CD14-positive monocyte (primary cell): ENCODE data around the gene C12orf54. TPM values are rescaled to one million over a fixed set of nuclear protein-coding genes. Genes with fewer than 3 reads are reported as not detected.
"Not testable (repeated sequence)": the region's sequence is repeated elsewhere in the genome, so short reads cannot be mapped to it uniquely, and the experiment has no call there.

ENCODE experiments used
- DNase-seq, 3 donors: peaks; one replicate each; pipeline ENCODE4 v3.0.0-alpha.2; 2011 to 2022
- H2AFZ ChIP-seq: 2 replicates; pipeline ENCODE4 v1.6.0; 2012; ENCODE audit warnings: mild to moderate bottlenecking, low read depth, low read length, inconsistent platforms; ENCODE audit not compliant: insufficient read depth, poor library complexity, severe bottlenecking
- H3K27ac ChIP-seq, 2 donors: 1 replicate in 1 of 2; 2 replicates in 1 of 2; pipeline ENCODE4 v1.5.1; 2012 to 2013; ENCODE audit warnings: low read length in 2 of 2, control low read depth in 1 of 2, inconsistent platforms in 1 of 2, low read depth in 1 of 2, mild to moderate bottlenecking in 1 of 2
- H3K27me3 ChIP-seq, 2 donors: one replicate each; pipeline versions ENCODE4 v1.6.0 to v1.6.1; 2011 to 2013; ENCODE audit warnings: low read length in 2 of 2; ENCODE audit not compliant: control insufficient read depth in 2 of 2, insufficient read depth in 2 of 2
- H3K36me3 ChIP-seq, 2 donors: replicated peaks in 1 of 2; 1 replicate in 1 of 2; 2 replicates in 1 of 2; pipeline versions ENCODE4 v1.5.1 to v1.6.1; 2012 to 2013; ENCODE audit warnings: low read length in 2 of 2, control low read depth in 1 of 2, inconsistent platforms in 1 of 2, mild to moderate bottlenecking in 1 of 2; ENCODE audit not compliant: insufficient read depth in 2 of 2, control insufficient read depth in 1 of 2
- H3K4me1 ChIP-seq, 2 donors: 1 replicate in 1 of 2; 2 replicates in 1 of 2; pipeline versions ENCODE4 v1.5.1 to v1.6.1; 2012 to 2013; ENCODE audit warnings: low read length in 2 of 2, control low read depth in 1 of 2, inconsistent platforms in 1 of 2, mild to moderate bottlenecking in 1 of 2, moderate library complexity in 1 of 2; ENCODE audit not compliant: insufficient read depth in 2 of 2, control insufficient read depth in 1 of 2
- H3K4me2 ChIP-seq: replicated peaks from 2 replicates; pipeline ENCODE3; 2012; ENCODE audit warnings: low read length, moderate library complexity, mild to moderate bottlenecking; ENCODE audit not compliant: poor library complexity, severe bottlenecking; ENCODE audit errors: extremely low read depth
- H3K4me3 ChIP-seq, 3 experiments: fragments of 200-600 bp in 1 of 3; sonication (generic) in 1 of 3; replicated peaks in 1 of 3; 1 replicate in 2 of 3; 2 replicates in 1 of 3; pipeline ENCODE4 v1.5.1; 2011 to 2013; ENCODE audit warnings: low read length in 3 of 3, mild to moderate bottlenecking in 3 of 3, control low read depth in 2 of 3, low read depth in 2 of 3, inconsistent platforms in 1 of 3, moderate library complexity in 1 of 3
- H3K79me2 ChIP-seq: 2 replicates; pipeline ENCODE4 v1.6.0; 2012; ENCODE audit warnings: mild to moderate bottlenecking, control low read depth, inconsistent platforms, low read length, moderate library complexity; ENCODE audit not compliant: insufficient read depth
- H3K9ac ChIP-seq: 2 replicates; pipeline ENCODE4 v1.6.0; 2017; ENCODE audit warnings: low read length, mild to moderate bottlenecking; ENCODE audit not compliant: insufficient read depth, poor library complexity, severe bottlenecking
- H3K9me3 ChIP-seq, 2 donors: replicated peaks in 1 of 2; 1 replicate in 1 of 2; 2 replicates in 1 of 2; pipeline versions ENCODE4 v1.5.1 to v1.6.1; 2012 to 2013; ENCODE audit warnings: low read length in 2 of 2, control low read depth in 1 of 2; ENCODE audit not compliant: control insufficient read depth in 1 of 2, insufficient read depth in 1 of 2
- H4K20me1 ChIP-seq: 2 replicates; pipeline ENCODE4 v1.6.0; 2012; ENCODE audit warnings: mild to moderate bottlenecking, low read length, control low read depth, moderate library complexity; ENCODE audit not compliant: insufficient read depth
- H3K27ac Mint-ChIP-seq, 7 donors: one replicate each; pipeline ENCODE4 v1.8.0; 2020; ENCODE audit warnings: mild to moderate bottlenecking in 7 of 7, mixed read lengths in 7 of 7, moderate library complexity in 6 of 7, inconsistent platforms in 2 of 7
- H3K27me3 Mint-ChIP-seq, 3 donors: one replicate each; pipeline ENCODE4 v1.8.0; 2021 to 2022; ENCODE audit warnings: low read depth in 3 of 3, mild to moderate bottlenecking in 3 of 3, mixed read lengths in 3 of 3, moderate library complexity in 3 of 3, inconsistent platforms in 1 of 3
- H3K36me3 Mint-ChIP-seq, 2 donors: one replicate each; pipeline ENCODE4 v1.8.0; 2020; ENCODE audit warnings: mixed read lengths in 2 of 2, inconsistent platforms in 1 of 2, mild to moderate bottlenecking in 1 of 2
- H3K4me1 Mint-ChIP-seq: one replicate; pipeline ENCODE4 v1.8.0; 2020; ENCODE audit warnings: mild to moderate bottlenecking, mixed read lengths
- H3K4me3 Mint-ChIP-seq, 2 donors: one replicate each; pipeline ENCODE4 v1.8.0; 2020; ENCODE audit warnings: mild to moderate bottlenecking in 2 of 2, mixed read lengths in 2 of 2, moderate library complexity in 1 of 2
- H3K9me3 Mint-ChIP-seq, 7 donors: one replicate each; pipeline ENCODE4 v1.8.0; 2020 to 2022; ENCODE audit warnings: mixed read lengths in 7 of 7, mild to moderate bottlenecking in 6 of 7, moderate library complexity in 6 of 7, inconsistent platforms in 2 of 7
- CTCF ChIP-seq: fragments of 200-600 bp; IDR thresholded peaks from one replicate; pipeline ENCODE4 v1.8.0; 2022; ENCODE audit warnings: antibody characterized with exemption, mild to moderate bottlenecking
- WGBS: methylation state at CpG from one replicate; pipeline ENCODE4 v1.1.5; 2013; ENCODE audit warnings: missing lambda C conversion rate; ENCODE audit not compliant: insufficient coverage; 5-methylcytosine and 5-hydroxymethylcytosine counted together
- intact Hi-C, 2 donors: fragments of 100-400 bp; cut with micrococcal nuclease; formaldehyde crosslinking; loops; one replicate each; pipeline versions ENCODE4 v1.15.0 to v1.15.1; 2023
- polyA plus RNA-seq, 3 donors: library from polyadenylated mRNA; depleted of rRNA in 1 of 3; unstranded in 2 of 3; stranded (reverse) in 1 of 3; fragments of 300-500 nt in 2 of 3; fragments of >200 nt in 1 of 3; fragmentation: Illumina TruSeq in 2 of 3; gene quantifications; 1 replicate in 2 of 3; 2 replicates in 1 of 3; pipeline ENCODE4 v1.2.3, GENCODE V29; 2012 to 2021

C12orf54 gene
- polyA plus RNA-seq, 3 donors = not detected

DNA sequence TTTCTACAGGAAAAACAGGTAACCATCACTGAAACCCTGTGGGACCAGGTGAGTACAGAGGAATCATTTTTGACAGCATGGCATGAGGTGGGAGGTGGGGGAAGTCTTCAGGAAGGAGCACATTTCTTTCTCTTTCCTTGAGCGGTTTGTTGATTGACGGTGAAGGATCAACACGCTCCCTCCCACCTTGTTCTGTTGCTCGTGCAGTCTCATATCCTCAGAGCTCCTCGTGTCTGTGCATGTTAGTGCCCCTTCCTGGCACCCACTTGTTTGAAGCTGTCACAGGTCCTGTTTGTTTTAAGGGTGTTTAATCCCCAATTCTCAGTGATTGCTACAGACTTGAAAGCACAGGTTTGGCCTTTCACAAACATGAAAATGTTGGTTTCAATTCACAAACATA, 4.4 kb downstream of the C12orf54 start:
- Histone ChIP-seq H3K27ac (no peak overlapping the region), H3K9me3 (no peaks in the 10 kb centered on the region), H3K79me2 (no peaks in the 10 kb centered on the region), H4K20me1 (no peaks in the 10 kb centered on the region), H3K36me3 (no peaks in the 10 kb centered on the region), H2AFZ (no peak overlapping the region), H3K4me3 (no peak overlapping the region), H3K4me2 (no peak overlapping the region), H3K9ac (no peak overlapping the region), H3K27me3 (no peaks in the 10 kb centered on the region), H3K4me1 (no peaks in the 10 kb centered on the region)
- H3K36me3 Mint-ChIP-seq = no peaks in the 10 kb centered on the region
- 77% methylated on average over 3 of the region's 5 CpGs for WGBS
- intact Hi-C loops = no loop called here
- H3K27ac Mint-ChIP-seq = no peak overlapping the region
- no peak for TF ChIP-seq CTCF
- H3K4me3 Mint-ChIP-seq = no peak overlapping the region
- H3K4me1 Mint-ChIP-seq = no peaks in the 10 kb centered on the region
- H3K9me3 Mint-ChIP-seq = peaks cover 0 to 5% (median 0%) of the 10 kb centered on the region in 7 donors
- H3K27me3 Mint-ChIP-seq = peaks cover 5 to 28% (median 13%) of the 10 kb centered on the region in 3 donors
- no peak for DNase-seq

GRCh38 chr12:48489012-48489411, 6.7 kb downstream of the C12orf54 start:
- no peaks in the 10 kb centered on the region for H3K4me1 ChIP-seq
- Mint-ChIP-seq H3K27me3 (peaks cover 5 to 32% (median 12%) of the 10 kb centered on the region in 3 donors), H3K27ac (no peak overlapping the region), H3K36me3 (no peaks in the 10 kb centered on the region), H3K4me3 (no peak overlapping the region), H3K9me3 (peaks cover 0 to 6% (median 0%) of the 10 kb centered on the region in 7 donors), H3K4me1 (no peaks in the 10 kb centered on the region)
- H3K27ac ChIP-seq = no peak overlapping the region
- no peaks in the 10 kb centered on the region for H3K9me3 ChIP-seq
- no peak overlapping the region for H2AFZ ChIP-seq
- H3K79me2 ChIP-seq = no peaks in the 10 kb centered on the region
- H3K4me3 ChIP-seq = no peak overlapping the region
- intact Hi-C loops = no loop called here
- no peak overlapping the region for H3K4me2 ChIP-seq
- no peaks in the 10 kb centered on the region for H4K20me1 ChIP-seq
- DNase-seq = no peak
- H3K36me3 ChIP-seq = no peaks in the 10 kb centered on the region
- TF ChIP-seq CTCF = no peak
- no peaks in the 10 kb centered on the region for H3K27me3 ChIP-seq
- no CpG with 5 or more reads among the region's 2 CpGs for WGBS
- H3K9ac ChIP-seq = no peak overlapping the region

DNA sequence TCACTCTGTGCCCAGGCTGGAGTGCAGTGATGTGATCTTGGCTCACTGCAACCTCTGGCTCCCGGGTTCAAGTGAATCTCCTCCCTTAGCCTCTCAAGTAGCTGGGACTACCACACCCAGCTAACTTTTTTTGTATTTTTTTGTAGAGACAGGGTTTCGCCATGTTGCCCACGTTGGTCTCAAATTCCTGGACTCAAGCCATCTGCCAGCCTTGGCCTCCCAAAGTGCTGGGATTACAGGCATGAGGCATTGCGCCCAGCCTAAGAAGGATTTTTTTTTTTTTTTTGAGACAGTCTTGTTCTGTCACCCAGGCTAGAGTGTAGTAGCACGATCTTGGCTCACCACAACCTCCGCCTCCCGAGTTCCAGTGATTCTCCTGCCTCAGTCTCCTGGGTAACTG, 7.2 kb downstream of the C12orf54 start:
- H3K4me1 ChIP-seq, H3K27ac Mint-ChIP-seq, H3K4me2 ChIP-seq, H3K9ac ChIP-seq, H3K27me3 ChIP-seq, H4K20me1 ChIP-seq, DNase-seq, intact Hi-C loops, H2AFZ ChIP-seq, H3K4me1 Mint-ChIP-seq, H3K27ac ChIP-seq, H3K9me3 Mint-ChIP-seq, H3K9me3 ChIP-seq, H3K36me3 ChIP-seq, H3K4me3 Mint-ChIP-seq, H3K79me2 ChIP-seq, H3K36me3 Mint-ChIP-seq, H3K4me3 ChIP-seq: not testable (repeated sequence)
- peaks cover 5 to 32% (median 11%) of the 10 kb centered on the region in 3 donors for H3K27me3 Mint-ChIP-seq
- WGBS = 83% methylated on average over 2 of the region's 7 CpGs
